HG02571 (cell line): Measurements from ENCODE around the gene NDE1.
"Not testable (repeated sequence)": the region's sequence is repeated elsewhere in the genome, so short reads cannot be mapped to it uniquely, and the experiment has no call there.

Source experiments
- ATAC-seq: cut with Tn5 transposase; IDR thresholded peaks from one replicate; pipeline ENCODE4 v1.9.1; 2021; ENCODE audit warnings: mild to moderate bottlenecking, moderate library complexity; ENCODE audit not compliant: unreplicated experiment

The NDE1 gene

GRCh38 chr16:15692508-15692907 lies 42.5 kb downstream of the NDE1 start:
- ATAC-seq = not testable (repeated sequence)

- no peak for ATAC-seq
Measured at GRCh38 chr16:15694499-15694898, 44.5 kb downstream of the NDE1 start.

GRCh38 chr16:15699819-15700218 lies 49.8 kb downstream of the NDE1 start:
- ATAC-seq = no peak

- ATAC-seq = no peak
Measured at GRCh38 chr16:15701367-15701766, 51.3 kb downstream of the NDE1 start.

GRCh38 chr16:15701975-15702970 lies 52.2 kb downstream of the NDE1 start:
- ATAC-seq = no peak

GRCh38 chr16:15703029-15703736 lies 53.1 kb downstream of the NDE1 start:
- ATAC-seq = no peak

GRCh38 chr16:15704545-15704987 lies 54.5 kb downstream of the NDE1 start:
- no peak for ATAC-seq

GRCh38 chr16:15705064-15705565 lies 55.1 kb downstream of the NDE1 start:
- ATAC-seq = no peak

- ATAC-seq = no peak
Measured at GRCh38 chr16:15707332-15707731, 57.3 kb downstream of the NDE1 start.

GRCh38 chr16:15708096-15708495 lies 58.1 kb downstream of the NDE1 start:
- ATAC-seq = no peak

GRCh38 chr16:15708997-15709396 lies 59.0 kb downstream of the NDE1 start:
- ATAC-seq = no peak

- ATAC-seq = no peak
Measured at GRCh38 chr16:15714393-15715172, 64.5 kb downstream of the NDE1 start.

- no peak for ATAC-seq
Measured at GRCh38 chr16:15715221-15715620, 65.2 kb downstream of the NDE1 start.

GRCh38 chr16:15716694-15717447 lies 66.8 kb downstream of the NDE1 start:
- ATAC-seq = no peak

- no peak for ATAC-seq
Measured at GRCh38 chr16:15721018-15721417, 71.0 kb downstream of the NDE1 start.

- ATAC-seq = no peak
Measured at GRCh38 chr16:15723808-15724207, 73.8 kb downstream of the NDE1 start.

GRCh38 chr16:15725641-15726240 lies 75.7 kb downstream of the NDE1 start:
- no peak for ATAC-seq

GRCh38 chr16:15726715-15727114 lies 76.7 kb downstream of the NDE1 start:
- ATAC-seq = no peak

- not testable (repeated sequence) for ATAC-seq
Measured at GRCh38 chr16:15727697-15728096, 77.7 kb downstream of the NDE1 start.

GRCh38 chr16:15729152-15729551 lies 79.1 kb downstream of the NDE1 start:
- ATAC-seq = no peak
